Measurements from ENCODE around the gene OLAH. TPM values are rescaled to one million over a fixed set of nuclear protein-coding genes. Genes with fewer than 3 reads are reported as not detected.

OLAH gene
- polyA plus RNA-seq, 3 donors = 0.09 TPM; not detected in 2

DNA sequence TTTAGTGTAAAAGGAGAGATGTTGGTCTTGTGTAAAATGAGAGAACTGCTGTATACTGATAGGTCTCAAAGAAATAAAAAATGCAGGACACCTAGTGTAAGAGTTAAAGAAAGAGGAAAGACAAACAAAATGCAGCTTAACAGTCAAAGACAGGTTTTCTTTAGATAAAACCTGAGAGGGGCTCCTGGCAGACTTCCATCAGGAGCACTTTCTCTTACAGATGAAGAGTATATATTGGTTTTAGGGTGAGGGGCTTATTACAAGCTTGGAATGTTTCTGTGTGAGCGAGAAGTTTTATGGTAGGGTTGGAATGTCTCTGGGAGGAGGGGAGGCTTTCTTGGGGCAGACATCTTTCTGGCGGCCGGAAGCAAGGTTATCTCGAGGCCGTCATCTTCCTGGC lies 28.6 kb downstream of the OLAH start:
- no peaks in the 10 kb centered on the region for H4K20me1 ChIP-seq (ENCODE audit: insufficient read depth, low read length)
- H3K4me2 ChIP-seq (replicated peaks; ENCODE audit: extremely low read depth, low read length, poor library complexity, severe bottlenecking) = no peak overlapping the region
- DNase-seq = no peak
- no peak overlapping the region for H3K27ac ChIP-seq (ENCODE audit: low read depth in 1 of 2, low read length in 2 of 2)
- H3K27ac Mint-ChIP-seq = no peak overlapping the region
- H3K9me3 Mint-ChIP-seq = peaks cover 6 to 19% (median 10%) of the 10 kb centered on the region in 7 donors
- 94% methylated on average over 5 of the region's 5 CpGs for WGBS (ENCODE audit: insufficient coverage)
- H3K4me1 ChIP-seq (ENCODE audit: control insufficient read depth in 1 of 2, insufficient read depth in 2 of 2, low read length in 2 of 2) = no peaks in the 10 kb centered on the region
- H3K4me3 Mint-ChIP-seq = no peak overlapping the region
- TF ChIP-seq, protein P1, sequence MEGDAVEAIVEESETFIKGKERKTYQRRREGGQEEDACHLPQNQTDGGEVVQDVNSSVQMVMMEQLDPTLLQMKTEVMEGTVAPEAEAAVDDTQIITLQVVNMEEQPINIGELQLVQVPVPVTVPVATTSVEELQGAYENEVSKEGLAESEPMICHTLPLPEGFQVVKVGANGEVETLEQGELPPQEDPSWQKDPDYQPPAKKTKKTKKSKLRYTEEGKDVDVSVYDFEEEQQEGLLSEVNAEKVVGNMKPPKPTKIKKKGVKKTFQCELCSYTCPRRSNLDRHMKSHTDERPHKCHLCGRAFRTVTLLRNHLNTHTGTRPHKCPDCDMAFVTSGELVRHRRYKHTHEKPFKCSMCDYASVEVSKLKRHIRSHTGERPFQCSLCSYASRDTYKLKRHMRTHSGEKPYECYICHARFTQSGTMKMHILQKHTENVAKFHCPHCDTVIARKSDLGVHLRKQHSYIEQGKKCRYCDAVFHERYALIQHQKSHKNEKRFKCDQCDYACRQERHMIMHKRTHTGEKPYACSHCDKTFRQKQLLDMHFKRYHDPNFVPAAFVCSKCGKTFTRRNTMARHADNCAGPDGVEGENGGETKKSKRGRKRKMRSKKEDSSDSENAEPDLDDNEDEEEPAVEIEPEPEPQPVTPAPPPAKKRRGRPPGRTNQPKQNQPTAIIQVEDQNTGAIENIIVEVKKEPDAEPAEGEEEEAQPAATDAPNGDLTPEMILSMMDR (IDR thresholded peaks at IDR 0.05) = no peak
- no peaks in the 10 kb centered on the region for H3K36me3 Mint-ChIP-seq
- H3K4me3 ChIP-seq (replicated peaks in 1 of 3; ENCODE audit: low read depth in 2 of 3, low read length in 3 of 3) = no peak overlapping the region
- H3K79me2 ChIP-seq (ENCODE audit: insufficient read depth, low read length) = no peaks in the 10 kb centered on the region
- H3K4me1 Mint-ChIP-seq = no peaks in the 10 kb centered on the region
- H3K27me3 ChIP-seq (ENCODE audit: control insufficient read depth in 2 of 2, insufficient read depth in 2 of 2, low read length in 2 of 2) = no peaks in the 10 kb centered on the region
- intact Hi-C loops (cut with micrococcal nuclease) = no loop called here
- H2AFZ ChIP-seq (ENCODE audit: insufficient read depth, low read depth, low read length, poor library complexity, severe bottlenecking) = no peak overlapping the region
- H3K9me3 ChIP-seq (replicated peaks in 1 of 2; ENCODE audit: control insufficient read depth in 1 of 2, insufficient read depth in 1 of 2, low read length in 2 of 2) = no peaks in the 10 kb centered on the region
- peaks cover 0 to 8% (median 2%) of the 10 kb centered on the region in 3 donors for H3K27me3 Mint-ChIP-seq (ENCODE audit: low read depth in 3 of 3)
- H3K9ac ChIP-seq (ENCODE audit: insufficient read depth, low read length, poor library complexity, severe bottlenecking) = no peak overlapping the region
- H3K36me3 ChIP-seq (replicated peaks in 1 of 2; ENCODE audit: control insufficient read depth in 1 of 2, insufficient read depth in 2 of 2, low read length in 2 of 2) = no peaks in the 10 kb centered on the region

DNA sequence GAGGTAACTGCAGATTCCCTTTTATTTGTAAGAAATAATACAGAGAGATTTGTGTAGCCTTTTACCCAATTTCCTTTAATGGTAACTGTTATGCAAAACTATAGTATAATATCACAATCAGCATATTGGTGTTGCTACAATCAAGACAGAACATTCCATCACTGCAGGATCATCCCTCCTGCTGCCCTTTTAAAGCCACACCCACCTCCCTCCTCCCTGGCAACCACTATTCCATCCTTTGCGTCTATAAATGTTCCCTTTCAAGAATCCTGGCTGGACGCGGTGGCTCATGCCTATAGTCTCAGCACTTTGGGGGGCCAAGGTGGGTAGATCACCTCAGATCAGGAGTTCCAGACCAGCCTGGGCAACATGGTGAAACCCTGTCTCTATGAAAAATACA lies 31.7 kb downstream of the OLAH start:
- Histone ChIP-seq H3K9ac (ENCODE audit: insufficient read depth, low read length, poor library complexity, severe bottlenecking) (no peak overlapping the region), H3K36me3 (replicated peaks in 1 of 2; ENCODE audit: control insufficient read depth in 1 of 2, insufficient read depth in 2 of 2, low read length in 2 of 2) (no peaks in the 10 kb centered on the region), H3K9me3 (replicated peaks in 1 of 2; ENCODE audit: control insufficient read depth in 1 of 2, insufficient read depth in 1 of 2, low read length in 2 of 2) (no peaks in the 10 kb centered on the region), H3K4me3 (replicated peaks in 1 of 3; ENCODE audit: low read depth in 2 of 3, low read length in 3 of 3) (no peak overlapping the region), H3K27me3 (ENCODE audit: control insufficient read depth in 2 of 2, insufficient read depth in 2 of 2, low read length in 2 of 2) (no peaks in the 10 kb centered on the region), H3K4me2 (replicated peaks; ENCODE audit: extremely low read depth, low read length, poor library complexity, severe bottlenecking) (no peak overlapping the region), H4K20me1 (ENCODE audit: insufficient read depth, low read length) (no peaks in the 10 kb centered on the region), H3K4me1 (ENCODE audit: control insufficient read depth in 1 of 2, insufficient read depth in 2 of 2, low read length in 2 of 2) (no peaks in the 10 kb centered on the region), H2AFZ (ENCODE audit: insufficient read depth, low read depth, low read length, poor library complexity, severe bottlenecking) (no peak overlapping the region), H3K27ac (ENCODE audit: low read depth in 1 of 2, low read length in 2 of 2) (no peak overlapping the region), H3K79me2 (ENCODE audit: insufficient read depth, low read length) (no peaks in the 10 kb centered on the region)
- no peaks in the 10 kb centered on the region for H3K36me3 Mint-ChIP-seq
- TF ChIP-seq, protein P1 (IDR thresholded peaks at IDR 0.05) = no peak
- no peak overlapping the region for H3K27ac Mint-ChIP-seq
- H3K27me3 Mint-ChIP-seq (ENCODE audit: low read depth in 3 of 3) = peaks cover 2 to 12% (median 4%) of the 10 kb centered on the region in 3 donors
- 100% methylated on average over 2 of the region's 3 CpGs for WGBS (ENCODE audit: insufficient coverage)
- no peak overlapping the region for H3K4me3 Mint-ChIP-seq
- intact Hi-C loops (cut with micrococcal nuclease) = no loop called here
- no peak for DNase-seq
- H3K9me3 Mint-ChIP-seq = peaks cover 6 to 19% (median 10%) of the 10 kb centered on the region in 7 donors
- no peaks in the 10 kb centered on the region for H3K4me1 Mint-ChIP-seq

All from CD14-positive monocyte (primary cell).